ENCODE results near the gene PLD4.

- TF ChIP-seq CTCF (IDR thresholded peaks at IDR 0.05) (no peak), POLR2A (IDR thresholded peaks at IDR 0.05) (no peak)
These were observed 40.9 kb upstream of the PLD4 start for GRCh38 chr14:104883681-104884361.

Measured in body of pancreas (tissue), 4 donors.